GM18508 (cell line): ENCODE measurements around the gene MFF.

Source experiments
- ATAC-seq: cut with Tn5 transposase; IDR thresholded peaks from one replicate; pipeline ENCODE4 v1.9.1; 2021; ENCODE audit warnings: moderate number of reproducible peaks; ENCODE audit not compliant: insufficient read depth, unreplicated experiment

Gene MFF

DNA sequence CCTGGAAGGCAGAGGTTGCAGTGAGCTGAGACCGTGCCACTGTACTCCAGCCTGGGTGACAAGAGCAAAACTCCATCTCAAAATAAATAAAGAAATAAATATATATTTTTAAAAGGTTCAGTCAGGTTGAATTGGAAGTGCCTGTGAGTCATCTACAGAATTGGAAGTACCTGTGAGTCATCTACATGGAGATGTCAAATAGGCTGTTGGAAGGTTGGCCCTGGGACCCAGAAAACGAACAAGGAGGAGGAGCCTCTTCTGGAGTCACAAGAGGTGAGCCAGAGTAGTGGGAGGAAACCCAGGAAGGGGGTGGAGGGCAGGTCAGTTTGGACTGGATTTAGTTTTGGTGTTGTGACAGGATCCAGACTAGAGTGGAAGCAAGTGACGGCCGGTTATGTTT is 77.9 kb downstream of the MFF start:
- no peak for ATAC-seq

DNA sequence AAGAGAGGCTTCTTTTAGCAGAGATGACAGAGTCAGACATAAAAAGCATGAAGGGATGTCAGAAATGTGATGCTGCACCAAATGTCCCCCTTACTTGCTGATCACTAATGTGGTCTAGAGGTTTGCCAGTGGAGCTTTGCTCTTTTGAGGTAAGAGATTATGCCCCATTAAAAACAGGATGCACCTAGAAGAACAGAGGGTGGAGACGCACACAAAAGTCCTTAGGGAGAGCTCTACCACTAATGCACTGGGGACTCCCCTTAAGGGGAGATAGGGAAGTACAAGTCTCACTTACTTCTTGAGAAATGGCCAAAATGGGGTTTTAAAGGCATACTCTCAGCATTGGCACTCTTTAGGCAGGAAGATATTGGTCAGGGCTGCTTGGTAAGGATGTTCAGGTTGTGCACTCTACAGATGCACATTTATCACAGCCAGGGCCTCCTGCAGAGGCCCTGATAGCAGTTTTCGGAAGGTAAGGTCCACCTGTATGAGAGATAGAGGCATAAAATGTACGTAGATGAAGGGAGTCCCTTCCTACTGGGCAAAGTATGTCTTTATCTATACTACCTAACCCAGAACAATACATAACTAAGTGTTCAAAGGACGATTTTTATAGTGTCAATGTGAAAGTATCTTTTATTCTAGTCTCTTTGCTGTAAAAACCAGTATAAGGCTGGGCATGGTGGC is 79.7 kb downstream of the MFF start:
- no peak for ATAC-seq

DNA sequence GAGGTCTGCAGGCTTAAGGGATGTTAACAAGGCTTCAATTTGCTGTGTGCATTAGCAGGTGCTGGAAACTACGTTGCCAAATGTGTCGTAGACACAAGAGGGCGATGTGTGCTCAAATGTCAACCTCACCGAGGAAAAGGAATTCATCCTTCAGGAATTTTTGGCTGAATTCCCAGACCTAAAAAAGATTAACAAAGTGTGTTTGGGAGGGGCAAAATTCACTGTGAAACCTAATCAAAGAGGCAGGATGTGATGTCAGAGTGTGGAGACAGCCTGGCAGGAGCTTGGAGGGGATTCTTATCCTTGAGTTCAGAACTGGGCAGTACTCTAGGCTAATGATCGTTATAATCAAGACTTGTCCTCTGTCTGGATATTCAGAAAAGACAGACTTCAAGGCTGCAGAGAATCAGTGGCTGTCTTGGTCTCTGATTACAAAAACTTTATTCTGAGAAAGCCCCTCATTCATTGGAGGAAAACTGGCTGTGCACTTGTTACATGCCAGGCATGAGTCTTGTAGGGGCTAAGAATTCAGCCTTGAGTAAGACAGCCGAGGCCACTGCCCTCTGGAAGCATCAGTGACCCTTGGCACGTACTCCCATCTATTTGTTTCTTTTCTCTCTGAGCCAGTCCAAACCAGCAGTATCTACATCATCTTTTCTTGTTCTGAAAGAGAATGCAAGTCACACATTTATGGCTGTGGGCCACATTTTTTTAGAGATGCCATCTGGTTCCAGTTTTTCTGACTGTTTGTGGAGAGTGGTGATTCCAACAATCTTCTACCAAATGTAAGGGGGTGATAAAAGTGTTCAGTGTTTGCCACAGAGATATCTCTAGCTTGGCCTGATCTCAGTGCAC is 81.4 kb downstream of the MFF start:
- no peak for ATAC-seq
